DOHH2 (cell line): ENCODE data around the gene HNRNPAB.

Experiments
- H3F3A ChIP-seq: fragments of 200-600 bp; sonication (generic), shearing (Covaris generic); 2 replicates; pipeline ENCODE4 v1.6.0; 2016; ENCODE audit warnings: antibody characterized with exemption, mild to moderate bottlenecking; ENCODE audit not compliant: control insufficient read depth, insufficient read depth
- H3K27ac ChIP-seq: fragments of 200-600 bp; sonication (generic); 2 replicates; pipeline ENCODE4 v1.5.1; 2014; ENCODE audit warnings: low read depth, mild to moderate bottlenecking, low read length, moderate library complexity
- H3K27me3 ChIP-seq: fragments of 200-600 bp; sonication (generic); 2 replicates; pipeline ENCODE4 v1.6.1; 2014; ENCODE audit warnings: mild to moderate bottlenecking, low read length, mixed read lengths; ENCODE audit not compliant: control insufficient read depth
- H3K36me3 ChIP-seq: fragments of 200-600 bp; sonication (generic); 2 replicates; pipeline ENCODE4 v1.6.1; 2014; ENCODE audit warnings: mild to moderate bottlenecking, low read length, moderate library complexity, mixed read lengths; ENCODE audit not compliant: control insufficient read depth
- H3K4me1 ChIP-seq: fragments of 200-600 bp; sonication (generic); 2 replicates; pipeline ENCODE4 v1.6.1; 2014; ENCODE audit warnings: mild to moderate bottlenecking, low read length, mixed read lengths; ENCODE audit not compliant: control insufficient read depth
- H3K4me2 ChIP-seq: fragments of 200-600 bp; sonication (generic); 2 replicates; pipeline ENCODE4 v1.6.0; 2014; ENCODE audit warnings: mild to moderate bottlenecking, low read length, moderate library complexity
- H3K4me3 ChIP-seq: fragments of 200-600 bp; sonication (generic); 2 replicates; pipeline ENCODE4 v1.5.1; 2014; ENCODE audit warnings: mild to moderate bottlenecking, low read length, mixed read lengths
- H3K79me2 ChIP-seq: fragments of 200-600 bp; sonication (generic); 2 replicates; pipeline ENCODE4 v1.6.1; 2014; ENCODE audit warnings: mild to moderate bottlenecking, low read length, mixed read lengths; ENCODE audit not compliant: control insufficient read depth
- H3K9me2 ChIP-seq: fragments of 200-600 bp; sonication (generic); replicated peaks from 2 replicates; pipeline ENCODE4 v1.6.1; 2014; ENCODE audit warnings: mild to moderate bottlenecking, low read length, mixed read lengths; ENCODE audit not compliant: control insufficient read depth
- H3K9me3 ChIP-seq: fragments of 200-600 bp; sonication (generic); 2 replicates; pipeline ENCODE4 v1.6.1; 2014; ENCODE audit warnings: antibody characterized with exemption, low read length, mixed read lengths; ENCODE audit not compliant: control insufficient read depth, insufficient read depth
- H4K20me1 ChIP-seq: fragments of 200-600 bp; sonication (generic); 2 replicates; pipeline ENCODE4 v1.6.0; 2014; ENCODE audit warnings: low read depth, mild to moderate bottlenecking, antibody characterized with exemption, low read length, moderate library complexity; ENCODE audit not compliant: control insufficient read depth, insufficient read depth
- EZH2phosphoT487 ChIP-seq: fragments of 200-600 bp; sonication (generic); IDR thresholded peaks from 2 replicates; pipeline ENCODE4 v1.6.1; 2017; ENCODE audit warnings: borderline replicate concordance, mild to moderate bottlenecking, antibody characterized with exemption, low read length, moderate library complexity, mixed read lengths
- TF ChIP-seq, protein P1 (sequence below): fragments of 200-600 bp; sonication (generic); IDR thresholded peaks from one replicate; pipeline ENCODE4 v1.5.1; 2014; ENCODE audit warnings: antibody characterized with exemption, mild to moderate bottlenecking, low read depth, low read length; ENCODE audit not compliant: poor library complexity, severe bottlenecking

Gene HNRNPAB

DNA sequence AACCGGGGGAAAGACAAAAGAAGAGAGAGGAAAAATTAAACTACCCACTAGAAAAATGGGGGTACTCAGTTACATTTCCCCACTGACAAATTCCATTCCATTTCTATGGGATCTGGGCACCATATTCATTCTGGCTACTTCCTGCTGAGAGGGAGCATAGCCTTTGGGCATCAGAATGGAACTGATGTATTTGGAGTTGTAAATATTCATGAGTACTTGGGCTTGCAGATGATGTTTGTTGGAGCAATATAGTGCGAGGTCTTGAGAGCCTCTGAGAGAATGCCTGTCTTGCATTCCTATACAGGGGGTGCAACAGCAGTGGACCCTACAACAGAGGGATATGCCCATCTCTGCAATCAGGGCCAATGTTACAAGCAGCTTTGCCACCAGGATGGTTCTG lies 33.9 kb upstream of the HNRNPAB start:
- no peaks in the 10 kb centered on the region for H3K27me3 ChIP-seq
- no peaks in the 10 kb centered on the region for H3K9me3 ChIP-seq
- TF ChIP-seq, protein P1, sequence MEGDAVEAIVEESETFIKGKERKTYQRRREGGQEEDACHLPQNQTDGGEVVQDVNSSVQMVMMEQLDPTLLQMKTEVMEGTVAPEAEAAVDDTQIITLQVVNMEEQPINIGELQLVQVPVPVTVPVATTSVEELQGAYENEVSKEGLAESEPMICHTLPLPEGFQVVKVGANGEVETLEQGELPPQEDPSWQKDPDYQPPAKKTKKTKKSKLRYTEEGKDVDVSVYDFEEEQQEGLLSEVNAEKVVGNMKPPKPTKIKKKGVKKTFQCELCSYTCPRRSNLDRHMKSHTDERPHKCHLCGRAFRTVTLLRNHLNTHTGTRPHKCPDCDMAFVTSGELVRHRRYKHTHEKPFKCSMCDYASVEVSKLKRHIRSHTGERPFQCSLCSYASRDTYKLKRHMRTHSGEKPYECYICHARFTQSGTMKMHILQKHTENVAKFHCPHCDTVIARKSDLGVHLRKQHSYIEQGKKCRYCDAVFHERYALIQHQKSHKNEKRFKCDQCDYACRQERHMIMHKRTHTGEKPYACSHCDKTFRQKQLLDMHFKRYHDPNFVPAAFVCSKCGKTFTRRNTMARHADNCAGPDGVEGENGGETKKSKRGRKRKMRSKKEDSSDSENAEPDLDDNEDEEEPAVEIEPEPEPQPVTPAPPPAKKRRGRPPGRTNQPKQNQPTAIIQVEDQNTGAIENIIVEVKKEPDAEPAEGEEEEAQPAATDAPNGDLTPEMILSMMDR = no peak
- TF ChIP-seq EZH2phosphoT487 = no peak

DNA sequence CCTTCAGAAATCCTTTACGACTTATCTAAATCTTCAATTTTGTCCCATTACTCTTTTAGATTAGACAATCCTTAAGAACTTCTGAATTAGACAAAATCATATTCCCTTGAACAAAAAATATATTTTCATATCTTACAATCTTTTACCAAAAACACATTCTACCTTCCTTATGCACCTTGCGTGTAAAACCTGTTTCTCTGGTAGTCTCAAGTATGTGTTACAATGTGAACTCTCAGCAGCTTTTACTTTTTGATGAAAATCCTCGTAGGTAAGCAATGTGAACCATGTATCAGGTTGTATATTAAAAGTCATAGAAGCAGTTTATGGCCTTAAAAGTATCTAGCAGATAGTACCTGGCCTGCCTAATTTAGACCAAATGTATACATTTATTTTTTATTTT lies 29.9 kb upstream of the HNRNPAB start:
- Histone ChIP-seq H3K27ac (no peak overlapping the region), H3K79me2 (no peaks in the 10 kb centered on the region), H3K9me3 (no peaks in the 10 kb centered on the region), H3K4me2 (no peak overlapping the region), H4K20me1 (no peaks in the 10 kb centered on the region), H3K9me2 (no peaks in the 10 kb centered on the region), H3K4me1 (no peaks in the 10 kb centered on the region), H3K27me3 (no peaks in the 10 kb centered on the region), H3F3A (0 out of 2 replicates have a peak, but pooled peaks cover 2% of the 10 kb centered on the region), H3K36me3 (no peaks in the 10 kb centered on the region), H3K4me3 (no peak overlapping the region)
- TF ChIP-seq, protein P1 = no peak
- TF ChIP-seq EZH2phosphoT487 = no peak

More for the DNA sequence above, 33.9 kb upstream of the HNRNPAB start:
- no peak overlapping the region for H3K27ac ChIP-seq
- no peaks in the 10 kb centered on the region for H3K79me2 ChIP-seq
- no peaks in the 10 kb centered on the region for H3K9me2 ChIP-seq
- H3K36me3 ChIP-seq = no peaks in the 10 kb centered on the region
- H3K4me1 ChIP-seq = peaks cover 11% of the 10 kb centered on the region
- H4K20me1 ChIP-seq = no peaks in the 10 kb centered on the region
- no peak overlapping the region for H3K4me3 ChIP-seq
- no peak overlapping the region for H3K4me2 ChIP-seq
- 0 out of 2 replicates have a peak, but pooled peaks cover 7% of the 10 kb centered on the region for H3F3A ChIP-seq

DNA sequence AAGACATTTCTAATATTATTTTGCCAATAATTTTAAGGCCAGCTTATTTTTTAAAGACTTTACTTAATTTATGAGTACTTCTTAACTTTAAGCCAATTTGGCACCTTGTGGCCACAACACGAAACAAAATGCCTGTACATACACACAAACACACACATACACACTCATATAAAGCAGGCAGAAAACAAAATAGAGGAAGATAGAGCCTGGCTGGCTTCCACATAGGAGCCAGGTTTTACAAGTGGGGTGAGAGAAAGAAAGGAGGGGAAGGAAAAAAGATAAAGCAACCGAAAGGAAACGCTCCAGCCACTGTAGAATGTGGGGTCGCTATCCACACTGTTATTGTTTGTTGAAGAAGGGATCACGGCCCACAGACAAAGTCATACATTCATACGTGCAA lies 27.5 kb upstream of the HNRNPAB start:
- no peaks in the 10 kb centered on the region for H3K79me2 ChIP-seq
- H3K9me3 ChIP-seq = no peaks in the 10 kb centered on the region
- no peak overlapping the region for H3K4me2 ChIP-seq
- peaks cover 5% of the 10 kb centered on the region for H3K4me1 ChIP-seq
- H3K4me3 ChIP-seq = no peak overlapping the region
- no peaks in the 10 kb centered on the region for H3K9me2 ChIP-seq
- H4K20me1 ChIP-seq = no peaks in the 10 kb centered on the region
- H3K27me3 ChIP-seq = no peaks in the 10 kb centered on the region
- 0 out of 2 replicates have a peak, but pooled peaks cover 2% of the 10 kb centered on the region for H3F3A ChIP-seq
- no peak overlapping the region for H3K27ac ChIP-seq
- TF ChIP-seq, protein P1 = no peak
- TF ChIP-seq EZH2phosphoT487 = no peak
- H3K36me3 ChIP-seq = no peaks in the 10 kb centered on the region
